HG03108 (cell line): ENCODE results near the gene COL1A2.

Source experiments
- ATAC-seq: cut with Tn5 transposase; IDR thresholded peaks from one replicate; pipeline ENCODE4 v1.9.1; 2021; ENCODE audit warnings: moderate library complexity; ENCODE audit not compliant: unreplicated experiment

Gene COL1A2

DNA sequence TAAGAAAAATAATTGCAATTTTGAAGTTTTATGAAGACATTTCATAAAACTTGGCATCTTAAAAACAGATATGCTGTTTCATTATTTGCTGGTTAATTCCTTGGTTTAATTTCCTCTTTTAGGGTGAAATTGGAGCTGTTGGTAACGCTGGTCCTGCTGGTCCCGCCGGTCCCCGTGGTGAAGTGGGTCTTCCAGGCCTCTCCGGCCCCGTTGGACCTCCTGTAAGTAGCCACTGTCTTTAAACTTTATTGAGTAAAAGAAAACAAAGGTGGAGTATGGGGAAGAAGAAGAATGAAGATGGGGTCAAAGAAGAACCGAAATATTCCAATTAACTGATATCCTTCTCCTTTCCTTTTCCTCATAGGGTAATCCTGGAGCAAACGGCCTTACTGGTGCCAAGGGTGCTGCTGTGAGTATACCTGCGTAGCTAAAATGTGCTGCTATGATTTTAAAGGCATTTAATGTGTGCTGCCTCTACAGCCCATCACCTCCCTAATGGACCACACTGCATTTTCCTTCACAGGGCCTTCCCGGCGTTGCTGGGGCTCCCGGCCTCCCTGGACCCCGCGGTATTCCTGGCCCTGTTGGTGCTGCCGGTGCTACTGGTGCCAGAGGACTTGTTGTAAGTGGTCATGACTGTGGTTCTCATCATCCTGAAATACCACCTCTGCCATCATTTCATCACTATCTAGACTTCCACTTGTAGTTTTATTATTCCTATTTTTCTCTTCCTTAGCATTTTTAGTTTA lies 14.7 kb downstream of the COL1A2 start:
- no peak for ATAC-seq

GRCh38 chr7:94410413-94411187 lies 15.9 kb downstream of the COL1A2 start:
- ATAC-seq, result no peak

DNA sequence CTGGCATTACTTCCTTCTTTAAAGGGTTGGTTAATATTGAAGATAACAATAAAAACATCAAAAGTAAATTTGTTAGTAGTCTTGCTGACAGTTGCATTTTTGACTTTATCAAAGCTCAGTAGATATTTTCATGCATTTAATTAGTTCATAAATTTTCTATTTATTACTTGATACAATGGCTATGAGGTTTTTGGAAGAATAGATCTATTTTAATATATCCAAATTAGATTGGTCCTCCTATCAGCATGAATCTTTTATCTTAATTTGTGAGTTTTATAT lies 16.4 kb downstream of the COL1A2 start:
- ATAC-seq, result no peak

DNA sequence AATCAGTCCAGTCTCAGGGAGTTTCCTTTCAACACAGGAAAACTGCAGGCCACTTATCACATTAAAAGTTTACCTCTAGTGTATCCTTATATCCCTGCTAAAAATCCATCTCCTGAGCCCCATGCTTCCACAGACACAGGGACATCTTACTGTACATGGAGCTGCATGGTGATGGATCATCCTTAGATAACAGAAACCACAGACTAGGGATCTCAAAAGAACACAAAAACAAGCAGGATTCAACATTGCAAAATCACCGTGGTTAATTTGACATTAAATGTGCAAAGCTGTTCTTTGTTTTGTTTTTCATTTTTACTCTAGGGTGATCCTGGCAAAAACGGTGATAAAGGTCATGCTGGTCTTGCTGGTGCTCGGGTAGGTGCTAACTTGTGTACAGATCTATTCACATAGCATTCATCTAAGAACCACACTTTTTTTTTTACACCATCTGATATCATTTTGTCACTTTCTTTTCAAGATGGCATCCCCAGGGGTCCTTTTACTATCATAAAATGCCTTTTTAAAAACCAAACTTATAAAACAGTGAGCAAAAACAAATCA lies 18.1 kb downstream of the COL1A2 start:
- ATAC-seq, result no peak

GRCh38 chr7:94414481-94414880 lies 19.8 kb downstream of the COL1A2 start:
- ATAC-seq, result no peak

GRCh38 chr7:94414980-94415379 lies 20.3 kb downstream of the COL1A2 start:
- no peak for ATAC-seq

DNA sequence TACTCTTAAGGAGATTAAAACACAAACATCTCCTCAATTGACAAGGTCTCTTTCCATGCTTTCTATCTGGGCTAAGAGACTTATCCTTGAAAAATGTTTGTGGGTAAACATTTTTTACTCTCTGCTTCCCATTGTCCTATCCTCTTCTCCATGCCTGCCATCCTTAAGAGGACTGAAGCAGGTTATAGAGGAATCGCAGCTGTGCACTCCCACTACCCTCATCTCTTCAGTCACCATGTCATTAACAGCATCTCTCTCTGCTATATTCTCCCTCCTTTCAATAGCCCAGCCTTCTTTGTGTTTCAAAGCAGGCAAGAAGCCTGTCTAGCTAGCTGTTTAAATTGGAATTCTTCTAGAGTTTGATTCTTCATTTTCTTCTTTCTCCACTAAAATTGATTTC lies 22.6 kb downstream of the COL1A2 start:
- ATAC-seq, result no peak

DNA sequence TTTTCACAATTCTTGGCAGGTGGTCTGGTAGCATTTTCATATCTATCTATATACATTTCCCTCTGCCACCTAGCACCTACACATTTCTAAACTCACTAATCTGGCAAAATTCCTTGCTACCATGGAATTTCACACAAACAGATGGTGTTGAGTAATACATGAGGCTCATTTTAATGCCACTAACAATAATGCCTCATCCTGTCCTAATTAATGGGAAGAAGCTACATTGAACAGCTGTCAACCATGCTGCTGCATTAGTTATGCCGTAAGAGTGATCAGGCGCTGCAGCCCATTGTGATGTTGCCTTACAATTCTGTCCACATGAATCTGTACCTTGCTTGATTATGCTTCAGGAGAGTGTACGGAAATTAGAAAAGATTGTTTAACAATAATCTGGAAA lies 23.2 kb downstream of the COL1A2 start:
- ATAC-seq, result no peak

DNA sequence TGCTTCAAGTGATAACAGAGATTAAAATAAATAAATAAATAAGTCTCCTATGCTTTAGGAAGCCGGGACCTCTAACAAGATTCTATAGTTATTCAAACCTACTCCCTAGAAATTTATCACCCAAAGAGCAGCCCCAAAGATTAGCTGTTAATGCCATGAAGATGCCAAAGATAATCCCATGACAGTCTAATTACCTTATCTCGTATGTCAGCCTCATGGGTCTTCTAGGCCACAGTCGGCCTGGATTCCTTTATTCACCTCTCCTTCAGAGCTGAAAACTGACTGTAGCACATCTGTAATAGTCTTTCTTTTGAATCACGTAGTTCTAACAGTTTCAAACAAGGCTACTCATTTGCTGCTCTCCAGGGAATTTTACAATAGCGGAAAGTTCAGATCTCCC lies 24.2 kb downstream of the COL1A2 start:
- no peak for ATAC-seq

DNA sequence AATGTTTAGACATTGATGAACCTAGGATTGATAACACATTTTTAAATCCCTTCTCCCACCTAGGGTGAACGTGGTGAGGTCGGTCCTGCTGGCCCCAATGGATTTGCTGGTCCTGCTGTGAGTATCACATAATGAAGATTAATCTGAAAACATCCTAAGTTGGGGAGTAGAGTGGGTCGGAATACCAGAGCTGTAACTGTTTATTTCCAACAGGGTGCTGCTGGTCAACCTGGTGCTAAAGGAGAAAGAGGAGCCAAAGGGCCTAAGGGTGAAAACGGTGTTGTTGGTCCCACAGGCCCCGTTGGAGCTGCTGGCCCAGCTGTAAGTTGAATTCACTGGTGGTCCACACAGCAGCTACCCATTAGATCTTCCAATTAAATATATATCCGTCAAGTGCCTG lies 25.6 kb downstream of the COL1A2 start:
- ATAC-seq, result no peak

DNA sequence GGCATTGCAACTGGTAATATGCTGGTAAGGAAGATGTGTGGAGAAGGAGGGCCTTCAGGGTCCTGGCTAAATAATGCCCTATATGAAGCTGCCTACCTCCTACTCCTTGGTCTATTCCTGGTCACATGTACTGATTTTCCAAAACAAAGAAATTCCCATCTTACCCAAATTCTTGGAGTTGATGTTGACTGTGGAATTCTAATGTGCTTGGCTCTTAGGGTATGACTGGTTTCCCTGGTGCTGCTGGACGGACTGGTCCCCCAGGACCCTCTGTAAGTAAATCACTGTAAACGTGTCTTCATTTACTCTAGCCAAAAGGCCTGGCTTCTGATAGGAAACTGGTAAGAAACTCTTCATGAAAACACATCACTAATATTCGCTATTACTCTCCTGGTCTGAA lies 27.0 kb downstream of the COL1A2 start:
- no peak for ATAC-seq

DNA sequence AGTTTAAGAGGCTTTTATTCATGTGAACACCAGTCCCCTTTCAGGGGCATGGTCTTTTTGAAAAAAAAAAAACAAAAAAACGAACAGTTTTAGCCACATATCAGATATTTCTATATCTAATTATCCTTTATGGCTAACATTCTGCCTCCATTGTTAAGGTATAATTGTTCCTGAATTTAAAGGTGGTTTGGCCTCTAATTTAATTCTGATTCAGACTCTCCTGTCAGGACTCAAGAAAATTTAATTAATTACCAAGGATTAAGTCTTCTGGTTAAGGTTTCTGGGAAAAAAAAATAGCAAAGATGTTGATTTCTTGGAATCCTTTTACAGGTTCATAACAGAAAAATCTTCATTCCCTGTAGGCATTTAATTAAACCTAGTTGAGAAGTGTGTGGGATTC lies 27.4 kb downstream of the COL1A2 start:
- ATAC-seq, result no peak

DNA sequence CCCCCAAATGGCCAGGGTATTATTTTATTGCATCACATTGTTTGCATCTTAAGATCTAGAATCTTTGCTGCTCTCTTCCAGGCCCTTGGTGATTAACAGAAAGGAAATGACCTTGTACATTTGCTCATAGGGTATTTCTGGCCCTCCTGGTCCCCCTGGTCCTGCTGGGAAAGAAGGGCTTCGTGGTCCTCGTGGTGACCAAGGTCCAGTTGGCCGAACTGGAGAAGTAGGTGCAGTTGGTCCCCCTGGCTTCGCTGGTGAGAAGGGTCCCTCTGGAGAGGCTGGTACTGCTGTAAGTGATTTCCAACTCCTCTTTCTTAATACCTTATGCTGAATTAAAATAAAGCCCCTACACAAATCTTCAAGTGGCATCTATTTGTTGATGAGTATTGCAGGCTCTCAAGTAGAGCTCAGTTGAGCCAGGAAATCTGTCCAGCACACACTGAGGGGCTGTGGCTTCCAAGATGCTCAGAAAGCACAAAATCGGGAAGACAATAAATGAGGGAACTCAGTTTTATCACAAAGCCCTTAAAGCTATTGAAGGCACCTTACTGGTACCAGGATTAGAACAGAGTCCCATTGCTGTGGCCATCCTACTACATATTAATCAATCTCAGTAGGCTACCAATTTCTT lies 28.2 kb downstream of the COL1A2 start:
- no peak for ATAC-seq

- no peak for ATAC-seq
Observed at GRCh38 chr7:94423863-94424735, 29.4 kb downstream of the COL1A2 start.

GRCh38 chr7:94425546-94425945 lies 30.9 kb downstream of the COL1A2 start:
- no peak for ATAC-seq

DNA sequence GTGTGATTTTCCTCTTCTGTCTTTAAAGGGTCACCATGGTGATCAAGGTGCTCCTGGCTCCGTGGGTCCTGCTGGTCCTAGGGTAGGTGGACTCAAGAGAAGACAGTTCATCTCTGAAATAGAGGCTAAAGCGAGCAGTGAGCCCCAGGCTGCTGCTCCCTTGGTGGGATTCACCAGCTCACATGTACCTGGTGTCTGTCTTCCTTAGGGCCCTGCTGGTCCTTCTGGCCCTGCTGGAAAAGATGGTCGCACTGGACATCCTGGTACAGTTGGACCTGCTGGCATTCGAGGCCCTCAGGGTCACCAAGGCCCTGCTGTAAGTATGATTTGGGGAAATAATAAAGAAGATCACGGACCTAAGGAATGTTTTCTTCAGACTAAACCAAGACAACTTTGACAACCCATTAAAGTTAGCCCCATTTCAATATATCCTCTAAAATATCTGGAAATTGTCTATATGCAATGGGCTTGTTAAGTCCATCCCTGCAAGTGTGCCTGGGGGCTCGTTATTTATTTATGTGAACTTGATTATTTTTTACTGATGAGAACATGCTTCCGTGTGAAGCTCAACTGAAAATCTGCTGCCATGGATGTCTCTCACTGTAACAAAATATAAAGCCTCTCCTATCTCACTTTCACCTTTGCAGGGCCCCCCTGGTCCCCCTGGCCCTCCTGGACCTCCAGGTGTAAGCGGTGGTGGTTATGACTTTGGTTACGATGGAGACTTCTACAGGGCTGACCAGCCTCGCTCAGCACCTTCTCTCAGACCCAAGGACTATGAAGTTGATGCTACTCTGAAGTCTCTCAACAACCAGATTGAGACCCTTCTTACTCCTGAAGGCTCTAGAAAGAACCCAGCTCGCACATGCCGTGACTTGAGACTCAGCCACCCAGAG lies 32.5 kb downstream of the COL1A2 start:
- ATAC-seq, result no peak

- ATAC-seq, result no peak
Observed at GRCh38 chr7:94429153-94429552, 34.5 kb downstream of the COL1A2 start.

DNA sequence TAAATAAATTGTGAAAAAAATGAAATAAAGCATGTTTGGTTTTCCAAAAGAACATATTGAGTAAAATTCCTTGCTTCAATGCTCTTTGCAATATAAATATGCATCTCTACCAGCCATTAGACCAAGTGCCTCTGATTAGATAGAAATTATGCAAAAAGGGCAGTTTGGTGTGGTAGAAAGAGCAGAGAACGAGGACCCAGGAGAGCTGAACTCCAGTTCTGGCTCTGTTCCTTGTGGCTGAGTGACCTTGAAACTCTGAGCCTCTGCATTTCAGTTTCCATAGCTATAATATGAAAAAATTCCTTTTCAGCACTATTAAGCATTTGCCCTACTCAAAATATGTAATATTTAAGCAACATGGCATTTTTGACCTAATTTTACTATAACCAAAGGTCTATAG lies 36.5 kb downstream of the COL1A2 start:
- ATAC-seq, result no peak

DNA sequence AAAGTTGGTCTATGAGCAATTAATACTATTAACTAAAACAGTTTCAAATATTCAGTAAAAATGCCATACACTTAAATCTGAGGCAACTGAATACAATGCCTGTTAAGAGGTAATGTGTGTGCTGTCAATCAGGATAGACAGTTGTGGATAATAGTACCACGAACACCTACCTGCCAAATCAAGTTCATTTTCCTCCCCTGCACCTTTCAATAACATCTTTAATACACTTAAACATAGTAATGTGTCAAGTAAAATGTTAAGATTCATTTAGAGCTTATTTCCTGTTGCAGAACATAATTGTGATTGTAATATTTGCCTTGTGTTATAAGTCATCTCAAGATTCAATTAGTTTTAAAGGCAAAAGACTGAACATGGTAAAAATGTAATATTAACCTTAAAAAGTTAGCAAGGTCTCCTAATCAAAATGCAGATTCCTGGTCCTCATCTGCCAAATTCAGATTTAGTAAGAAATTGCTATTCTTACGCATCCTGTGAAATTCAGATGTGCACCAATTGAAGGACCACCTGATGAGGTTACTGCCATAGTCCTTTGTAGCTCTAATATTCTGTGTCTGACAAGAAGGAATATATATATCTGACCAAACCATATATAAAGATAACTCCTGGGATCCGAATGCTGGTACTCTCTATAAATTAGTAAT lies 37.1 kb downstream of the COL1A2 start:
- ATAC-seq, result no peak

- no peak for ATAC-seq
Observed at GRCh38 chr7:94432281-94432670, 37.6 kb downstream of the COL1A2 start.
